Osteocyte (in vitro differentiated cells): Measurements from ENCODE around the gene SASS6. TPM values are rescaled to one million over a fixed set of nuclear protein-coding genes. Genes with fewer than 3 reads are reported as not detected.
"Not testable (repeated sequence)": the region's sequence is repeated elsewhere in the genome, so short reads cannot be mapped to it uniquely, and the experiment has no call there.

Experiments used
- DNase-seq: peaks from one replicate; pipeline ENCODE4 v3.0.0; 2021; ENCODE audit warnings: mixed read lengths; ENCODE audit not compliant: unreplicated experiment; ENCODE audit errors: extremely low spot score
- H3K27ac Mint-ChIP-seq: one replicate; pipeline ENCODE4 v1.8.0; 2021; ENCODE audit warnings: mild to moderate bottlenecking, mixed read lengths; ENCODE audit not compliant: unreplicated experiment
- H3K27me3 Mint-ChIP-seq: one replicate; pipeline ENCODE4 v1.8.0; 2021; ENCODE audit warnings: mixed read lengths; ENCODE audit not compliant: unreplicated experiment
- H3K36me3 Mint-ChIP-seq: one replicate; pipeline ENCODE4 v1.8.0; 2021; ENCODE audit warnings: mixed read lengths; ENCODE audit not compliant: unreplicated experiment
- H3K4me1 Mint-ChIP-seq: one replicate; pipeline ENCODE4 v1.8.0; 2021; ENCODE audit warnings: mixed read lengths; ENCODE audit not compliant: unreplicated experiment
- H3K4me3 Mint-ChIP-seq: one replicate; pipeline ENCODE4 v1.8.0; 2021; ENCODE audit warnings: mild to moderate bottlenecking, moderate library complexity, mixed read lengths; ENCODE audit not compliant: unreplicated experiment
- H3K9me3 Mint-ChIP-seq: one replicate; pipeline ENCODE4 v1.8.0; 2021; ENCODE audit warnings: mixed read lengths; ENCODE audit not compliant: unreplicated experiment
- total RNA-seq: library from RNA; stranded (reverse); gene quantifications from 2 replicates; pipeline ENCODE4 v1.2.1, GENCODE V29; 2021
- TF ChIP-seq, protein P1 (sequence below): fragments of 200-600 bp; sonication (generic); IDR thresholded peaks from 2 replicates; pipeline ENCODE4 v1.5.0; 2021; ENCODE audit warnings: antibody characterized with exemption, mild to moderate bottlenecking, moderate library complexity

The SASS6 gene
- total RNA-seq, 1 donor from 2014 or later: 3.2 TPM

DNA sequence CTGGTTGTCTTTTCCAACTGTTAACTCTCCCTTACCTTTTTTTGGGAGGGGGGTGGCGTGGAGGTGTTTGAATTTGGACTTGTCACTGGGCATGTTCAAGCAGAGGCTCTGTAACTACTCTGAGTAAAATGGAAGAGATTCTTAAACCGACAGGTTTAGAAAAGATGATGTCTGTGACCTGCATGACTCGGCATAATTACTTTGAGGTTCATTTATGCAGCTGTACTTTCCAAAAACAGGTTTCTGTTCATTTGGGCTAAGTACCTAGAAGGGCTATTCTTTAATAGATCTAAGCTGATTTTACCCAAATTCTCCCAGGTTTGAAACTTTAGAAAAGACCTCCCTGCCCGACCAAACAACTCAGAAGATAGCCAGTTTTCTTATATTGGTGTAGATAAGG, 82.6 kb downstream of the SASS6 start:
- H3K27me3 Mint-ChIP-seq: no peaks in the 10 kb centered on the region
- H3K27ac Mint-ChIP-seq: peak overlapping the region; percentile 38
- DNase-seq: no peak
- H3K36me3 Mint-ChIP-seq: peaks cover 16% of the 10 kb centered on the region
- TF ChIP-seq, protein P1, sequence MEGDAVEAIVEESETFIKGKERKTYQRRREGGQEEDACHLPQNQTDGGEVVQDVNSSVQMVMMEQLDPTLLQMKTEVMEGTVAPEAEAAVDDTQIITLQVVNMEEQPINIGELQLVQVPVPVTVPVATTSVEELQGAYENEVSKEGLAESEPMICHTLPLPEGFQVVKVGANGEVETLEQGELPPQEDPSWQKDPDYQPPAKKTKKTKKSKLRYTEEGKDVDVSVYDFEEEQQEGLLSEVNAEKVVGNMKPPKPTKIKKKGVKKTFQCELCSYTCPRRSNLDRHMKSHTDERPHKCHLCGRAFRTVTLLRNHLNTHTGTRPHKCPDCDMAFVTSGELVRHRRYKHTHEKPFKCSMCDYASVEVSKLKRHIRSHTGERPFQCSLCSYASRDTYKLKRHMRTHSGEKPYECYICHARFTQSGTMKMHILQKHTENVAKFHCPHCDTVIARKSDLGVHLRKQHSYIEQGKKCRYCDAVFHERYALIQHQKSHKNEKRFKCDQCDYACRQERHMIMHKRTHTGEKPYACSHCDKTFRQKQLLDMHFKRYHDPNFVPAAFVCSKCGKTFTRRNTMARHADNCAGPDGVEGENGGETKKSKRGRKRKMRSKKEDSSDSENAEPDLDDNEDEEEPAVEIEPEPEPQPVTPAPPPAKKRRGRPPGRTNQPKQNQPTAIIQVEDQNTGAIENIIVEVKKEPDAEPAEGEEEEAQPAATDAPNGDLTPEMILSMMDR: no peak
- H3K4me1 Mint-ChIP-seq: peaks cover 27% of the 10 kb centered on the region
- H3K4me3 Mint-ChIP-seq: no peak overlapping the region
- peaks cover 2% of the 10 kb centered on the region for H3K9me3 Mint-ChIP-seq

DNA sequence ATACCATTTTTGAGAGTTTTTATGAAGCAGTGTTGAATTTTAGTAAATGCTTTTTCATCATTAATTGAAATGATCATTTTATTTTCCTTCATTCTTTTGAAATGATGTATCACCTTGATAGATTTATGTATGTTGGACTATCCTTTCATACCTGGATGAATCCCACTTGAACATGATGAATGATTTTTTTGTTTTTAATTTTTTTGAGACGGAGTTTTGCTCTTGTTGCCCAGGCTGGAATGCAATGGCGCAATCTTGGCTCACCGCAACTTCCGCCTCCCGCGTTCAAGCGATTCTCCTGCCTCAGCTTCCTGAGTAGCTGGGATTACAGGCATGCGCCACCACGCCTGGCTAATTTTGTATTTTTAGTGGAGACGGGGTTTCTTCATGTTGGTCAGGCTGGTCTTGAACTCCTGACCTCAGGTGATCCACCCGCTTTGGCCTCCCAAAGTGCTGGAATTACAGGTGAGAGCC, 85.5 kb downstream of the SASS6 start:
- H3K4me3 Mint-ChIP-seq: not testable (repeated sequence)

DNA sequence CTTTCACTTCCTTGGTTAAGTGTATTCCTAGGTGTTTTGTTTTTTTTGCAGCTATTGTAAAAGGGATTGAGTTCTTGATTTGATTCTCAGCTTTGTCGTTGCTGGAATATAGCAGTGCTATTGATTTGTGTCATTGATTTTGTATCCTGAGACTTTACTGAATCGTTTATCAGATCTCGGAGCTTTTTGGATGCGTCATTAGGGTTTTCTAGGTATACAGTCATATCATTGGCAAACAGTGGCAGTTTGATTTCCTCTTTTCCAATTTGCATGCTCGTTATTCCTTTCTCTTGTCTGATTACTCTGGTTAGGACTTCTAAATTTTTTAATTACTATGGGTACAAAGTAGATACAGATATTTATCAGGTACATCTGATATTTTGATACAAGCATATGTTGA, 87.5 kb downstream of the SASS6 start:
- TF ChIP-seq, protein P1: no peak
- H3K4me3 Mint-ChIP-seq: no peak overlapping the region
- H3K36me3 Mint-ChIP-seq: peaks cover 18% of the 10 kb centered on the region
- peaks cover 49% of the 10 kb centered on the region for H3K4me1 Mint-ChIP-seq
- H3K27me3 Mint-ChIP-seq: no peaks in the 10 kb centered on the region
- peaks cover 16% of the 10 kb centered on the region for H3K9me3 Mint-ChIP-seq
- no peak for DNase-seq
- no peak overlapping the region for H3K27ac Mint-ChIP-seq

More for the DNA sequence above, 85.5 kb downstream of the SASS6 start:
- not testable (repeated sequence) for H3K27me3 Mint-ChIP-seq, H3K27ac Mint-ChIP-seq, DNase-seq
- Mint-ChIP-seq H3K36me3 (peaks cover 19% of the 10 kb centered on the region), H3K4me1 (peaks cover 37% of the 10 kb centered on the region), H3K9me3 (peaks cover 16% of the 10 kb centered on the region)

DNA sequence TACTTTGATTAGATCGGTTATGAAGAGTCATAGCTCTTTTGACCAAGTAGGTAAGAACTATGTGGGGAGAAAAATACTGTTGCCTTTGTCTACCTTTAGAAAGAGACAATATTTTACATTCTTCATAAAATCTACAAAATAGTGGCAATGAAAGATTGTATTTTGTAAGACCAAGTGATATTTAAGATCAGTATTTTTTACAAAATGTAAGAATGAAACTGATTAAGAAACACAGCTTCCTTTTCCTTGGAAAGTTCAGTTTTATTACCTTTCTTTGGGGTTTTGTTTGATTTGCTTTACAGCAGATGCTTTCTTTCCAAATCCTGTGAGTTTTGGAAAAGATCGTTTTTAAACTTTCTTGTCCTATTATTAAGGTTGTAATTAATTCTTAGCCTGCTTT, 93.1 kb downstream of the SASS6 start:
- Mint-ChIP-seq H3K9me3 (peaks cover 8% of the 10 kb centered on the region), H3K4me1 (peaks cover 45% of the 10 kb centered on the region), H3K36me3 (peaks cover 10% of the 10 kb centered on the region), H3K4me3 (peak overlapping the region; percentile 97), H3K27ac (peak overlapping the region; percentile 98), H3K27me3 (no peaks in the 10 kb centered on the region)
- no peak for DNase-seq
- TF ChIP-seq, protein P1: no peak

DNA sequence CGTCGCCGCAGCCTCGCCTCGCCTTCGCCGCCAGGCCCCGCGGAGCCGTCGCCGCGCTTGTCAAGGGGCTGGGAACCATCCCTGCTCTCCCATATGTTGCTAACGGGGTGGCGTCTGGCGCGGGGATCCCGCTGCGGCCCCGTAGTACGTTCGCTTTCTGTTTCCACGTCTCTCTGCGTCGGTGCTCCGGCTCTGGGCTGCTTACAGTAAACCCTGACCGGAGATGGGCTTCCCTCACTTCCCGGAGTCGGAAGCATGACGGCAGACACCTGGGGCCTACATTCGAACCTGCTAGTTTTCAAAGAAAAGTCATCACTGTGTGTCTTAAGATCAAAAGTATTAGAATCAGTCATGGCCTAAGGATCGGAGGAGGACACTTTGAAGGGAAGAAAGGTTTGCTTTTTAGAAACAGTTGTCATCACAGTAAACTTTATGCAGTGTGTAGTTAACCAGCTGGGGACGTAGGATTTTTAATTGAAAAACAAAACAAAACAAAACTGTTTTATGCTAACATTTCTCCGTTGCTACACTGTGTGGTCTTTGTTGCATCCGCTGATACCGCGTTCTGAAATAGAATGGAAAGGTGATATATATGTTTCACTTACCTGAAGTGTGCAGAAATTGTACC, 94.0 kb downstream of the SASS6 start:
- peak overlapping the region; percentile 98 for H3K27ac Mint-ChIP-seq
- H3K4me3 Mint-ChIP-seq: peak overlapping the region; percentile 97
- H3K36me3 Mint-ChIP-seq: peaks cover 4% of the 10 kb centered on the region
- peaks cover 45% of the 10 kb centered on the region for H3K4me1 Mint-ChIP-seq
- TF ChIP-seq, protein P1: no peak
- H3K27me3 Mint-ChIP-seq: no peaks in the 10 kb centered on the region
- peaks cover 3% of the 10 kb centered on the region for H3K9me3 Mint-ChIP-seq
- peak; percentile 86 for DNase-seq
